ENCODE measurements around the gene TRIP11.

- TF ChIP-seq, protein P1, sequence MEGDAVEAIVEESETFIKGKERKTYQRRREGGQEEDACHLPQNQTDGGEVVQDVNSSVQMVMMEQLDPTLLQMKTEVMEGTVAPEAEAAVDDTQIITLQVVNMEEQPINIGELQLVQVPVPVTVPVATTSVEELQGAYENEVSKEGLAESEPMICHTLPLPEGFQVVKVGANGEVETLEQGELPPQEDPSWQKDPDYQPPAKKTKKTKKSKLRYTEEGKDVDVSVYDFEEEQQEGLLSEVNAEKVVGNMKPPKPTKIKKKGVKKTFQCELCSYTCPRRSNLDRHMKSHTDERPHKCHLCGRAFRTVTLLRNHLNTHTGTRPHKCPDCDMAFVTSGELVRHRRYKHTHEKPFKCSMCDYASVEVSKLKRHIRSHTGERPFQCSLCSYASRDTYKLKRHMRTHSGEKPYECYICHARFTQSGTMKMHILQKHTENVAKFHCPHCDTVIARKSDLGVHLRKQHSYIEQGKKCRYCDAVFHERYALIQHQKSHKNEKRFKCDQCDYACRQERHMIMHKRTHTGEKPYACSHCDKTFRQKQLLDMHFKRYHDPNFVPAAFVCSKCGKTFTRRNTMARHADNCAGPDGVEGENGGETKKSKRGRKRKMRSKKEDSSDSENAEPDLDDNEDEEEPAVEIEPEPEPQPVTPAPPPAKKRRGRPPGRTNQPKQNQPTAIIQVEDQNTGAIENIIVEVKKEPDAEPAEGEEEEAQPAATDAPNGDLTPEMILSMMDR (IDR thresholded peaks at IDR 0.05; ENCODE audit: low read depth, low read length): no peak
- peak; percentile 91 for TF ChIP-seq POLR2A (IDR thresholded peaks at IDR 0.05; ENCODE audit: extremely low read depth, insufficient read length)
Observed at GRCh38 chr14:92039719-92040430, at the start of gene TRIP11.
